IMR-90 (cell line): ENCODE results near the gene GALNT9. TPM values are rescaled to one million over a fixed set of nuclear protein-coding genes. Genes with fewer than 3 reads are reported as not detected.

Experiments
- ATAC-seq: fragments of 200-7000 bp; cut with Tn5 transposase; 2 replicates; pipeline ENCODE4 v1.9.1; 2020; ENCODE audit warnings: low read depth, mild to moderate bottlenecking, moderate library complexity
- BruUV-seq: library from RNA; stranded (reverse); fragments of 400-500 nt; replicated peaks from 2 replicates; lab custom pipeline; 2021; lab: Mats Ljungman, UMichigan
- CTCF ChIA-PET: fragments of 300-600 bp; formaldehyde crosslinking; extraction: SDS; loops from one replicate; lab custom pipeline; 2021; ENCODE audit warnings: antibody characterized with exemption; lab: Yijun Ruan, JAX
- POLR2A ChIA-PET: fragments of 300-600 bp; sonication (Branson Sonifier 250); formaldehyde crosslinking; loops from one replicate; lab custom pipeline; 2022; ENCODE audit warnings: antibody characterized with exemption; ENCODE audit not compliant: unreplicated experiment; lab: Charles Lee
- DNase-seq: peaks from one replicate; pipeline ENCODE4 v3.0.0; 2013
- H2AFZ ChIP-seq: replicated peaks from 2 replicates; pipeline ENCODE3; 2013; ENCODE audit warnings: low read length, mild to moderate bottlenecking; ENCODE audit not compliant: poor library complexity
- H2AK5ac ChIP-seq: 2 replicates; pipeline ENCODE4 v1.6.1; 2013; ENCODE audit warnings: low read depth, low read length, inconsistent platforms
- H2AK9ac ChIP-seq: replicated peaks from 2 replicates; pipeline ENCODE3; 2013; ENCODE audit warnings: mild to moderate bottlenecking, low read depth, low read length, moderate library complexity; ENCODE audit not compliant: poor library complexity
- H2BK120ac ChIP-seq: 2 replicates; pipeline ENCODE4 v1.6.1; 2013; ENCODE audit warnings: low read depth, low read length, inconsistent platforms
- H2BK15ac ChIP-seq: 3 replicates; pipeline ENCODE4 v1.6.1; 2013; ENCODE audit warnings: low read depth, low read length, inconsistent platforms
- H2BK20ac ChIP-seq: 2 replicates; pipeline ENCODE4 v1.6.1; 2013; ENCODE audit warnings: low read depth, mild to moderate bottlenecking, inconsistent platforms, low read length, moderate library complexity
- H2BK5ac ChIP-seq: 2 replicates; pipeline ENCODE4 v1.6.1; 2013; ENCODE audit warnings: mild to moderate bottlenecking, low read depth, low read length, inconsistent platforms; ENCODE audit not compliant: poor library complexity, severe bottlenecking
- H3K14ac ChIP-seq: replicated peaks from 2 replicates; pipeline ENCODE4 v1.6.1; 2013; ENCODE audit warnings: low read depth, low read length, inconsistent platforms
- H3K18ac ChIP-seq: 2 replicates; pipeline ENCODE4 v1.6.1; 2013; ENCODE audit warnings: low read depth, low read length, control low read depth
- H3K23ac ChIP-seq: 2 replicates; pipeline ENCODE4 v1.6.1; 2013; ENCODE audit warnings: low read depth, low read length, inconsistent platforms
- H3K27ac ChIP-seq: 2 replicates; pipeline ENCODE4 v1.5.1; 2013; ENCODE audit warnings: mild to moderate bottlenecking, control low read depth, low read length; ENCODE audit not compliant: insufficient read depth
- H3K27me3 ChIP-seq: 2 replicates; pipeline ENCODE4 v1.6.1; 2013; ENCODE audit warnings: low read length; ENCODE audit not compliant: control insufficient read depth, insufficient read depth
- H3K36me3 ChIP-seq: 2 replicates; pipeline ENCODE4 v1.6.1; 2013; ENCODE audit warnings: low read length, mixed read lengths; ENCODE audit not compliant: control insufficient read depth, insufficient read depth
- H3K4ac ChIP-seq: 2 replicates; pipeline ENCODE4 v1.6.1; 2013; ENCODE audit warnings: low read depth, low read length, inconsistent platforms
- H3K4me1 ChIP-seq: 2 replicates; pipeline ENCODE4 v1.6.1; 2013; ENCODE audit warnings: low read length, mixed read lengths; ENCODE audit not compliant: control insufficient read depth, insufficient read depth
- H3K4me2 ChIP-seq: 2 replicates; pipeline ENCODE4 v1.6.1; 2013; ENCODE audit warnings: low read depth, mild to moderate bottlenecking, control low read depth, low read length, moderate library complexity
- H3K4me3 ChIP-seq: 2 replicates; pipeline ENCODE4 v1.5.1; 2013; ENCODE audit warnings: low read depth, mild to moderate bottlenecking, control low read depth, low read length, moderate library complexity; ENCODE audit not compliant: insufficient read depth
- H3K56ac ChIP-seq: 2 replicates; pipeline ENCODE4 v1.6.1; 2013; ENCODE audit warnings: low read length, inconsistent platforms; ENCODE audit not compliant: insufficient read depth; ENCODE audit errors: extremely low read depth
- H3K79me1 ChIP-seq, 2 experiments: 2 replicates each; pipeline ENCODE4 v1.6.1; 2013; ENCODE audit warnings: low read length in 2 of 2, inconsistent platforms in 1 of 2, low read depth in 1 of 2
- H3K9ac ChIP-seq: 2 replicates; pipeline ENCODE4 v1.6.1; 2013; ENCODE audit warnings: low read depth, low read length, control low read depth
- H3K9me1 ChIP-seq: 2 replicates; pipeline ENCODE4 v1.6.1; 2013; ENCODE audit warnings: low read length, inconsistent platforms; ENCODE audit not compliant: insufficient read depth
- H3K9me3 ChIP-seq: 2 replicates; pipeline ENCODE4 v1.6.1; 2013; ENCODE audit warnings: low read length; ENCODE audit not compliant: control insufficient read depth, insufficient read depth
- H4K20me1 ChIP-seq: 2 replicates; pipeline ENCODE4 v1.6.1; 2013; ENCODE audit warnings: low read length, inconsistent platforms; ENCODE audit not compliant: insufficient read depth
- H4K5ac ChIP-seq: 2 replicates; pipeline ENCODE4 v1.6.1; 2013; ENCODE audit warnings: mild to moderate bottlenecking, low read depth, low read length, control low read depth
- H4K8ac ChIP-seq, 2 experiments: 2 replicates each; pipeline ENCODE4 v1.6.1; 2013; ENCODE audit warnings: low read depth in 2 of 2, low read length in 2 of 2, control low read depth in 1 of 2, inconsistent platforms in 1 of 2
- H4K91ac ChIP-seq: 2 replicates; pipeline ENCODE4 v1.6.1; 2013; ENCODE audit warnings: low read depth, low read length, inconsistent platforms; ENCODE audit not compliant: insufficient read depth
- MAFK ChIP-seq: IDR thresholded peaks from 2 replicates; pipeline ENCODE4 v1.6.1; 2012; ENCODE audit warnings: low read depth, low read length, improper control_type of control experiment
- POLR2A ChIP-seq: IDR thresholded peaks from 2 replicates; pipeline ENCODE4 v1.6.1; 2012; ENCODE audit warnings: mild to moderate bottlenecking, low read depth, low read length
- RAD21 ChIP-seq: IDR thresholded peaks from 2 replicates; pipeline ENCODE4 v1.6.1; 2012; ENCODE audit warnings: low read length, improper control_type of control experiment
- RCOR1 ChIP-seq: IDR thresholded peaks from 2 replicates; pipeline ENCODE4 v1.6.1; 2012; ENCODE audit warnings: mild to moderate bottlenecking, low read length, improper control_type of control experiment; ENCODE audit not compliant: insufficient replicate concordance
- RFX5 ChIP-seq: IDR thresholded peaks from 2 replicates; pipeline ENCODE4 v1.8.0; 2012; ENCODE audit warnings: low read depth, mild to moderate bottlenecking, low read length, moderate library complexity
- SMC3 ChIP-seq: fragments of 150-350 bp; IDR thresholded peaks from 2 replicates; pipeline ENCODE4 v1.6.1; 2016; ENCODE audit warnings: low read depth, mild to moderate bottlenecking, antibody characterized with exemption, low read length, moderate library complexity
- WGBS, 2 experiments: methylation state at CpG; one replicate each; pipeline versions ENCODE4 v1.1.5 to v1.1.7; 2013; ENCODE audit warnings: missing lambda C conversion rate in 2 of 2; ENCODE audit not compliant: insufficient read length in 1 of 2; ENCODE audit errors: extremely low coverage in 2 of 2; 5-methylcytosine and 5-hydroxymethylcytosine counted together
- dilution Hi-C: fragments of 300-500 bp; cut with HindIII; formaldehyde crosslinking; loops from one replicate; pipeline ENCODE4 v1.14.3; 2018; ENCODE audit warnings: low sequenced_read_pairs; ENCODE audit not compliant: unreplicated experiment
- in situ Hi-C: fragments of 300-500 bp; cut with MboI; formaldehyde crosslinking; loops from 3 replicates; pipeline ENCODE4 v1.14.3; 2019; ENCODE audit warnings: low sequenced_read_pairs, inconsistent platforms, mixed read lengths
- intact Hi-C: fragments of 100-400 bp; cut with micrococcal nuclease; formaldehyde crosslinking; loops from 2 replicates; pipeline ENCODE4 v1.10.0; 2022
- polyA plus RNA-seq, 3 experiments: library from polyadenylated mRNA; depleted of rRNA; stranded (reverse); fragments of >200 nt; gene quantifications; 2 replicates each; pipeline ENCODE4 v1.2.3, GENCODE V29; 2012; ENCODE audit warnings: low replicate concordance in 1 of 3
- total RNA-seq: library from RNA; depleted of rRNA; stranded (reverse); fragments of >200 nt; gene quantifications from 2 replicates; pipeline ENCODE4 v1.2.3, GENCODE V29; 2012
- TF ChIP-seq, protein P1 (sequence below): fragments of 150-350 bp; IDR thresholded peaks from 2 replicates; pipeline ENCODE4 v1.6.1; 2016; ENCODE audit warnings: low read depth, mild to moderate bottlenecking, low read length, moderate library complexity, borderline replicate concordance
- TF ChIP-seq, protein P2 (sequence below): fragments of 150-350 bp; IDR thresholded peaks from 2 replicates; pipeline ENCODE4 v1.6.1; 2017; ENCODE audit warnings: mild to moderate bottlenecking, antibody characterized with exemption, low read length, low read depth

Gene GALNT9
- total and polyA plus RNA-seq, 2 of the 4 experiments (the other 2 are of a cell fraction), result under 0.01 to 0.12 TPM

DNA sequence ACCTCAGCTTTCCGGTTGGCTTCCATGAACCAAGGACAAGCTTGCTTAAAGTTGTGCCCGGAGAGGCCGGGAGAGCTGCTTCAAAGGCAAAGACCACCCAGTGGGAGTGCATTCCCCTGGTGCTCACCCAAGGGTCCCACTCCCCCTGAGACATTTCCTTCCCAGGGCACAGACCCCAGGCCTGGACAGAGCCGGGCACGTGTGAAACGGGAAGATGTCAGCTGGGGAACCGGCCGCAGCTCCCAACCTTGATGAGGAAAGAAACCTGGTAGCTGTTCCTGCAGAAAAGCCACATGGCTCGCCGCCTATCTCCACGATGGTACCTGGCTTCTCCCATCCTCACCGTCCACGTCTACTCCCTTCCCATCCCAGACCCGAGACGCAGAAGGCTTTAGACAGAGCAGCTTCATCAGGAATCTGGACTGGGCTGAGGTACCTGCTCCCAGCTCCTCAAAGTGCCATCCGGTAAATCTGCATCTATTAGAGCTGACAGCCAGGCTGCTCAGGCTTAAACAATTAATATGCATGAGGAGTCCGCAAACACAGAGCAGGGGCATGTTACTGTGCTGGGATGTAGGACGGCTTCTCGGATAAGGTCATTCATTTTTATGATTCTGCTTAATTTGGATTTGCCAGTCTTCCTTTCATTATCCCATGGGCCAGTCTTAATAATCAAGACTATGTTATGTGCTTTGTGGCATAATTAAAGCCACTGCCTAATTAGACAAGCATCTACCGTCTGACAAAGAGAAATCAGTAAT lies 53.1 kb downstream of the GALNT9 start:
- ChIA-PET CTCF (no interaction called here), POLR2A (no interaction called here)
- WGBS, 2 experiments, result 80% methylated on average over 9 of the region's 20 CpGs; no CpG with 5 or more reads in 1 of the 2 experiments
- Histone ChIP-seq H3K56ac (no peak overlapping the region), H3K23ac (no peak overlapping the region), H3K27me3 (peaks cover 25% of the 10 kb centered on the region; the same call in 1 of the 2 replicates), H3K4me3 (no peak overlapping the region), H3K79me1 (no peaks in the 10 kb centered on the region), H3K36me3 (no peaks in the 10 kb centered on the region), H3K9me3 (no peaks in the 10 kb centered on the region), H4K20me1 (no peaks in the 10 kb centered on the region), H2BK20ac (no peak overlapping the region), H3K14ac (no peak overlapping the region), H3K4me2 (no peak overlapping the region), H2BK5ac (no peak overlapping the region), H3K18ac (no peak overlapping the region), H3K9ac (no peak overlapping the region), H4K91ac (no peak overlapping the region), H3K27ac (no peak overlapping the region), H2BK120ac (no peak overlapping the region), H3K9me1 (no peaks in the 10 kb centered on the region), H3K4ac (no peak overlapping the region), H2AFZ (no peak overlapping the region), H2AK9ac (no peak overlapping the region), H2AK5ac (no peak overlapping the region), H4K8ac (no peak overlapping the region), H2BK15ac (no peak overlapping the region), H3K4me1 (no peaks in the 10 kb centered on the region), H4K5ac (no peak overlapping the region)
- TF ChIP-seq POLR2A, result no peak
- no peak for TF ChIP-seq RCOR1
- no peak for TF ChIP-seq SMC3
- TF ChIP-seq RAD21, result no peak
- TF ChIP-seq, protein P1, sequence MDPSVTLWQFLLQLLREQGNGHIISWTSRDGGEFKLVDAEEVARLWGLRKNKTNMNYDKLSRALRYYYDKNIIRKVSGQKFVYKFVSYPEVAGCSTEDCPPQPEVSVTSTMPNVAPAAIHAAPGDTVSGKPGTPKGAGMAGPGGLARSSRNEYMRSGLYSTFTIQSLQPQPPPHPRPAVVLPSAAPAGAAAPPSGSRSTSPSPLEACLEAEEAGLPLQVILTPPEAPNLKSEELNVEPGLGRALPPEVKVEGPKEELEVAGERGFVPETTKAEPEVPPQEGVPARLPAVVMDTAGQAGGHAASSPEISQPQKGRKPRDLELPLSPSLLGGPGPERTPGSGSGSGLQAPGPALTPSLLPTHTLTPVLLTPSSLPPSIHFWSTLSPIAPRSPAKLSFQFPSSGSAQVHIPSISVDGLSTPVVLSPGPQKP, result no peak
- no peak for TF ChIP-seq MAFK
- TF ChIP-seq, protein P2, sequence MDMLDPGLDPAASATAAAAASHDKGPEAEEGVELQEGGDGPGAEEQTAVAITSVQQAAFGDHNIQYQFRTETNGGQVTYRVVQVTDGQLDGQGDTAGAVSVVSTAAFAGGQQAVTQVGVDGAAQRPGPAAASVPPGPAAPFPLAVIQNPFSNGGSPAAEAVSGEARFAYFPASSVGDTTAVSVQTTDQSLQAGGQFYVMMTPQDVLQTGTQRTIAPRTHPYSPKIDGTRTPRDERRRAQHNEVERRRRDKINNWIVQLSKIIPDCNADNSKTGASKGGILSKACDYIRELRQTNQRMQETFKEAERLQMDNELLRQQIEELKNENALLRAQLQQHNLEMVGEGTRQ, result no peak
- no peak for TF ChIP-seq RFX5
- in situ Hi-C loops, result no loop called here
- dilution Hi-C loops, result no loop called here
- BruUV-seq, result no TSS peak
- ATAC-seq, result no peak
- no peak for DNase-seq
- intact Hi-C loops, result no loop called here
